ENCODE data around the gene SLC6A1.

SLC6A1 gene

DNA sequence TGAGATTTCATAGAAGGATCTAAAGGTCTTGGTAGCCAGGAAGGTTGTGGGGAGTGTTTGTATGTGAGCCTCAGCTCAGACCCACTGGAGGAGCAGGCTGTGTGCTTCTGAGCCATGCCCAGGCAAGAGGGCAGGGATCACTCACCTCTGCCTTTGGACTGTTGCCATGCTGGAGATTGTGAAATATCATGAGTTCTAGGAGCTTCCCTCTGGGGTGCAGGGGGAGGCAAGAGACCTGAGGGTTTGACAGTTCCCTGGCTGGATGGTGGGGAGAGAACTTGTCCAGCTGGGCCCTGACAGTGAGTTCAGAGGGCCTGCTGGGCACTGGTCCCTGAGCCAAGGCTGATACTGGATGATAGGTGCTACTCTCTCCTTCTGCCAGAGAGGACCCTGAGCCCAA, 6.0 kb downstream of the SLC6A1 start:
- Histone ChIP-seq H3K4me3 (ENCODE audit: low read length) (no peak overlapping the region), H3K4me1 (ENCODE audit: insufficient read depth, low read length) (no peaks in the 10 kb centered on the region), H3K36me3 (ENCODE audit: insufficient read depth, low read depth, low read length) (no peaks in the 10 kb centered on the region), H3K9ac (ENCODE audit: low read depth, low read length) (no peak overlapping the region), H3K9me3 (ENCODE audit: insufficient read depth, low read depth, low read length) (no peaks in the 10 kb centered on the region), H3K27me3 (ENCODE audit: insufficient read depth, low read length) (peaks cover 47% of the 10 kb centered on the region), H3K27ac (ENCODE audit: low read length) (no peak overlapping the region)

DNA sequence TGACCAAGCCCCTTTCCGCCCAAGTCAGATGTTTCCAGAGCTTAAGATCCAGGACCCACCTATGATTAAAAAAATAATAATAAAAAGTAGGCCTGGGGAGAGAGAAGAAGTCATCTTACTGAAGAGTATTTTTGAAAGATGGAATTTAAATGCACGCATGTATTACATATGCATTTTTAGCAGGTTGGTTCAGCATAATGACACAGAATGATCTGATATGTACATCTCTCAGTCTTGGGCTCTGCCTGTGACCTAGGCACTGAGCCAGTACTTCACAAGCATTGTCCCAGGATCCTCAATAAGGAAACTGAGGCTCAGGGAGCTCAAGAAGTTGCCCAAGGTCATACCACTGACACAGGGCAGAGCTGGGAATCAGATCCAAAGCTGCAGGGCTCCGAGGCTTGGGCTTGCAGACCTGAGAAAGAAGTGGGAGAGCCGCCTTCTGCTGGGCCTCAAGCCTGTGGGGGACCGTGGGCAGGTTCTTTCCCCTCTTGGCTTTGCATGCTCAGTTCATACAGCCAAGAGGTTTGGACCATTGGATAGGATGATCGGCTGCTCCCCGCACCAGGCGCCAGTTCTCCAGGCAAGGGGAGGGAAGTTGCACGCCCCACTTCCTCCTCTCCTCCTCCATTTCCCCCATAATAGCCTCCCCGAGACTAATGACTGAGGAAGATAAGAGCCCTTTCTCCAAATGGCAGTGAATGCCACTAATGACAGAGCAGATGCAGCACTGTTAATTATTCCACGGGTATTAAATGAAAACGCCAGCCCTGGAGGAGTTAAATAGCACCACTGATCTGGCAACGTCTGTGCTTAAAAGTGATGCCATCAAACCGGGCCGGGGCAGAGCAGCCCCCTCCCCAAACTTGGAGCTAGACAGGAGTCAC, 6.9 kb downstream of the SLC6A1 start:
- Histone ChIP-seq H3K36me3 (ENCODE audit: insufficient read depth, low read depth, low read length) (no peaks in the 10 kb centered on the region), H3K27ac (ENCODE audit: low read length) (no peak overlapping the region), H3K4me3 (ENCODE audit: low read length) (no peak overlapping the region), H3K9me3 (ENCODE audit: insufficient read depth, low read depth, low read length) (no peaks in the 10 kb centered on the region), H3K4me1 (ENCODE audit: insufficient read depth, low read length) (no peaks in the 10 kb centered on the region), H3K9ac (ENCODE audit: low read depth, low read length) (no peak overlapping the region), H3K27me3 (ENCODE audit: insufficient read depth, low read length) (peaks cover 38% of the 10 kb centered on the region)

DNA sequence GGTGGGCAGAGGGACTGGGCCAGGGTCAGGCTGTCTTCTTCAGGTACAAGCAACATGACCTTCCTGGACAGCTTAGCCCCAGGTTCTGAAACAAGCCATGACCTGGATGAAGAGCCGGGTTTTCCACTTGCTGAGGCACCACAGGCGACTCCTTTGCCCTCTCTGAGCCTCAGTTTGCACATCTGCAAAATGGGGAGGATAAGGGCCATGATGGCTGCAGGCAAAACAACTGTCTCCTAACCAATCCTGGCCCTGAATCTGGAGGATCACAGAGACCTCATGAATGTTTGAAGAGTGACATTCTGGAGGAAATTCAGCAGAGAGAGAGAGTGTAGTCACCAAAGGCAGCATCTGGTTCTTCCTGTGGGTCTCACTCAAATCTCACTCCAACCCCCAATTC, 8.0 kb downstream of the SLC6A1 start:
- Histone ChIP-seq H3K36me3 (ENCODE audit: insufficient read depth, low read depth, low read length) (no peaks in the 10 kb centered on the region), H3K9me3 (ENCODE audit: insufficient read depth, low read depth, low read length) (no peaks in the 10 kb centered on the region), H3K4me3 (ENCODE audit: low read length) (no peak overlapping the region), H3K9ac (ENCODE audit: low read depth, low read length) (no peak overlapping the region), H3K27ac (ENCODE audit: low read length) (no peak overlapping the region), H3K4me1 (ENCODE audit: insufficient read depth, low read length) (no peaks in the 10 kb centered on the region), H3K27me3 (ENCODE audit: insufficient read depth, low read length) (peaks cover 28% of the 10 kb centered on the region)

DNA sequence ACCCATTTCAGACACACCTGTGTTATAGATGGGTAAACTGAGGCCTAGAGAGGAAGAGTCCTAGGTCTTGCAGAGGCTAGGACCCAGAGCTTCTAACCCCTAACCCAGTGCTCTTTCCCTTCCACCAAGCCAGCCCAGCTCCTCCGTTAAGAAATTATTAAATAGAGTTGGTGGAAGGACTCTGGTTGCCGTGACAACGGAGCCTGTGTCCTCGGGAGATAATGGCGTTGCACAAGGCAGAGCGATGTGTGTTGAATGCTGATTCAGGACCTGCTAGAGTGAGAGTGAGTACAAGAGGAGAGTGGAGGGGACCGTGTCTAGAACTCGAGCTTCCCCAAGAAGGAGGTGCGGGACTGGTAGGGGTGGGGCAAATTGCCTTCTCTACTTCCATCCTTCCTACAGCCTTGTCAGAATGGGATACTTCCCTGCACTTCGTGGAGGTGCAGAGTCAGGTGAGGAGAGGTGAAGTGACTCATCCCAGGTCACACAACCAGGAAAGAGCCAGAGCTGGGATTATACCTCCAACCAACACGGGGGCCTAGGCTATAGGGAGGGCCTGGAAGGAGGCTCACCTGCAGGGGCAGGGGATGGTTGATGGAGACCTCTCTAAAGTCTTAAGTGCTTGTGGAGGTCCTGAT, 8.6 kb downstream of the SLC6A1 start:
- Histone ChIP-seq H3K27ac (ENCODE audit: low read length) (no peak overlapping the region), H3K36me3 (ENCODE audit: insufficient read depth, low read depth, low read length) (no peaks in the 10 kb centered on the region), H3K9me3 (ENCODE audit: insufficient read depth, low read depth, low read length) (no peaks in the 10 kb centered on the region), H3K27me3 (ENCODE audit: insufficient read depth, low read length) (peaks cover 21% of the 10 kb centered on the region), H3K4me1 (ENCODE audit: insufficient read depth, low read length) (no peaks in the 10 kb centered on the region), H3K4me3 (ENCODE audit: low read length) (no peak overlapping the region), H3K9ac (ENCODE audit: low read depth, low read length) (no peak overlapping the region)

DNA sequence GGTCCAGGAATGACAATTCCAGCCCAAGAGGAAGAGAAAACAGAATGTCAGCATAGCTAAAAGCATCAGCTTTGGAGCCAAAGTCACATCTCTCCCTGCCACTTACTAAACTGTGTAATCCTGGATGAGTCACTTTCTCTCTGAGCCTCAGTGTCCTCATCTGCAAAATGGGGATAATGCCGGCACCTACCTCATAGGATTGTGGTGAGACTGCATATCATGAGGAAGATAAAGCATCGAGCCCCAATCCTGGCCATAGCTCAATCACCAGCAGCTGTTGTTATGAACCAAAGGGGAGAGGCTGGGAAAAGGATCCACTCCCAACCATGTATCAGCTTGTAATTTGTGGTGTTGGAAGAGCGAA, 9.1 kb downstream of the SLC6A1 start:
- no peak overlapping the region for H3K4me3 ChIP-seq (ENCODE audit: low read length)
- H3K27ac ChIP-seq (ENCODE audit: low read length): no peak overlapping the region
- H3K36me3 ChIP-seq (ENCODE audit: insufficient read depth, low read depth, low read length): no peaks in the 10 kb centered on the region
- H3K4me1 ChIP-seq (ENCODE audit: insufficient read depth, low read length): no peaks in the 10 kb centered on the region
- peaks cover 16% of the 10 kb centered on the region for H3K27me3 ChIP-seq (ENCODE audit: insufficient read depth, low read length)
- no peak overlapping the region for H3K9ac ChIP-seq (ENCODE audit: low read depth, low read length)
- H3K9me3 ChIP-seq (ENCODE audit: insufficient read depth, low read depth, low read length): no peaks in the 10 kb centered on the region

DNA sequence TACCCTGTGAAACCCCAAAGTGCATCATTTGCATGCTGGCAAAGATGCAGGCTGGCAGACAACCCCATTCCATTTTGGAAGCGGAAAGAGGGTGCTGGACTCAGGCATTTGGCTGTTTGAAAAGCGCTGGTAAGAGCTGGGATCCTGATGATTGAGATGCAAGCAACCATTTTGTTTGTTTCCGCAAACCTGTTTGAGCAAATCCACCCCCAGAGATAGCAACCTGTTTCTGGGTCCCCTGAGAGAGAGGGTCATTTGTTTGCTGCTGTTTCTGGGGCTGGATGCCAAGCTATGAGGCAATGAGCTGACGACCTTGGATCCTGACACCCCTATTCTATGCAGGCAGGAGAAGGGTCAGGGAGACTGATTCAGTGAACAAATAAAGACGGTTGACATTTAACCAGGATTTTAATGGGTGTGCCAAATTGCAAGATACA, 9.8 kb downstream of the SLC6A1 start:
- Histone ChIP-seq H3K4me1 (ENCODE audit: insufficient read depth, low read length) (no peaks in the 10 kb centered on the region), H3K9me3 (ENCODE audit: insufficient read depth, low read depth, low read length) (no peaks in the 10 kb centered on the region), H3K27me3 (ENCODE audit: insufficient read depth, low read length) (peaks cover 9% of the 10 kb centered on the region; the same call in 1 of the 2 replicates), H3K4me3 (ENCODE audit: low read length) (no peak overlapping the region), H3K36me3 (ENCODE audit: insufficient read depth, low read depth, low read length) (no peaks in the 10 kb centered on the region), H3K27ac (ENCODE audit: low read length) (no peak overlapping the region), H3K9ac (ENCODE audit: low read depth, low read length) (no peak overlapping the region)

DNA sequence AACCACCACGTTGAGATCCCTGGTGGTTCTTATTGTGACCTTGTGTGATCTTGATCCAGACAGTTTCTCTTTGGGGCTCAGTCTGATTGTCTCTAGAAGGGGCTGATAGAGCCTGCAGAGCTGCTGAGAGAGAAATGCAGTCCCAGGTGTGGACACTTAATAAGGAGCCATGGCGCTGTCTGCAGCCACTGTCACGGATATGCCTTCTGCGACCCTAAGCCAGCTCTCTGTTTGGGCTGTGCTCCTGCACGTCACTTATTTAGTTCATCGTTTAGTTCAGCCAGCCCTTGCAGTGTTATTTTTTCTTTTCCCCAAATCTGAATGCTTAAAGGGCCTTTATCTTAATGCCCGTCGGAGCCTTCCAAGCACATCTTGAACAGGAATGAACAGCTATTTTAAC, 12.0 kb downstream of the SLC6A1 start:
- no peaks in the 10 kb centered on the region for H3K9me3 ChIP-seq (ENCODE audit: insufficient read depth, low read depth, low read length)
- no peaks in the 10 kb centered on the region for H3K4me1 ChIP-seq (ENCODE audit: insufficient read depth, low read length)
- no peaks in the 10 kb centered on the region; the same call in 1 of the 2 replicates for H3K27me3 ChIP-seq (ENCODE audit: insufficient read depth, low read length)
- no peaks in the 10 kb centered on the region for H3K36me3 ChIP-seq (ENCODE audit: insufficient read depth, low read depth, low read length)
- no peak overlapping the region for H3K27ac ChIP-seq (ENCODE audit: low read length)
- H3K4me3 ChIP-seq (ENCODE audit: low read length): no peak overlapping the region
- H3K9ac ChIP-seq (ENCODE audit: low read depth, low read length): no peak overlapping the region

DNA sequence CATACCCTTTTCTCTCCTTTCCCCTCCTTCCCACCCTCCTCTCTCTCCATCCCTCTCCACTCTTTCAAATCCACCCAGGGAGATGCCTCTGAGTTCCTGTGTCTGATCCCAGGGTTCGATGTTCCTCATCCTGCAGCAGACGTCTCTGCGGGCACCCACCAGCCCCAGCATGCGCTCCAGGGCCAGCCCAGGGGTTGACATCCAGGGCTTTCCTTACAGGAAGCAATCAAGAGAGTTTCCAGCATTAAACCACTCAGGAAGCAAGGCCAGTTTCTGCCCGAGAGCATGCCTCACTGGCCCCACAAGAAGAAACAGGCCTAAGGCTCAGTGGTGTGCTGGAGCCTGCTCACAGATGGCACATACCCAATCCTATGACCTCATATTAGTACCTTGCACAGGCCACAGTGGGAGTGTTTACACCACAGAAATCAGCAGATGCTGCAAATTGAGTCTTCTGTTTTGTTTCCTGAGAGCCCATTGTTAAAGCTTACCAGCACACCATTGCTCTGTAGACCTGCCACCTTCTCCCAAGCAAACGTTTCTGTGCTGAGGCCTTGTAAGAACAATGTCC, 13.2 kb downstream of the SLC6A1 start:
- no peak overlapping the region for H3K27ac ChIP-seq (ENCODE audit: low read length)
- H3K4me1 ChIP-seq (ENCODE audit: insufficient read depth, low read length): no peaks in the 10 kb centered on the region
- no peak overlapping the region for H3K4me3 ChIP-seq (ENCODE audit: low read length)
- no peaks in the 10 kb centered on the region for H3K27me3 ChIP-seq (ENCODE audit: insufficient read depth, low read length)
- H3K9ac ChIP-seq (ENCODE audit: low read depth, low read length): no peak overlapping the region
- H3K9me3 ChIP-seq (ENCODE audit: insufficient read depth, low read depth, low read length): no peaks in the 10 kb centered on the region
- no peaks in the 10 kb centered on the region for H3K36me3 ChIP-seq (ENCODE audit: insufficient read depth, low read depth, low read length)

DNA sequence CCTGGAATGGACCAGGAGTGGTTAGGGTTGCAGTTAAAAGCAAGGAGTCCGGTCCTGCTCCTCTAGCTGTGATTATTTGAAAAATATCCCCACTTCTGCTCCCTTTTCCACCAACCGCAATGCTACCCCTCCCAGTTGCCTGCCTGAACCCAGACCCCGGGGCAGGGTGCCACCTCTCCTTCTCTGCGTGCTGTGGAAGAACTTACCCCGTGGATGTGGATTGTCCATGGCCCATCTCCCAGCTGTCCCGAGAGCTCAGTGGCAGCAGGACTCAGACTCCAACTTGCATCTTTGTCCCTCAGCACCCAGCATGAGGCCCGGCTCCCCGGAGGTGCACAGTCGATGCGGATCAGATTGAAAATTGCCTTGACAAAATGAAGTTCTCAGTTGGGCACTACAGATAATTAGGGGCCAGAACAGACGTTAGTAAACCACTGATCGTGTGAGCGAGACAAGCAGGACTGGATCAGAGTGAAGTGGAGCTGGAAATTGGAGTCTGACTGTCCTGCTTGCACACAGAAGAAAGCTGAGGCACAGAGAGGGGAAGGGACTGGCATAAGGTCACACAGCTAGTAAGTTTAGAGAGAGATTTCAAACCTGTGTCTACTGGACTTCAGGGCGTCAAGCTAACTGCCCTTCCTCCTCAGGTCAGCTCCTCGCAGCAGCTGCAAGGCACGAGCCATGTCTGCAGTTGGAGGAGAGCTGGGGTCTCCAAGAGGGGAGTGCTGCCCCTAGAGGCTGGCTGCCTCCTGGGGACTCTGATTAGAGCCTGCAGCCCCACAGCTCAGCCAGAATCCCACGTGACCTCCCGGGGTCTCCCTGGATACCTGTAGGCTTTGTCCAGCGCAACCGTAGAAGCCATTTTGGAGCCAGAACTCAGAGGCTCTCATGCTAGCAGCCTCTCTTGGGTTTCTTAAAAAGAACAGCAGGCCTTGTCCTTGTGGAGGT, 14.7 kb downstream of the SLC6A1 start:
- Histone ChIP-seq H3K27me3 (ENCODE audit: insufficient read depth, low read length) (no peaks in the 10 kb centered on the region), H3K36me3 (ENCODE audit: insufficient read depth, low read depth, low read length) (no peaks in the 10 kb centered on the region), H3K9me3 (ENCODE audit: insufficient read depth, low read depth, low read length) (no peaks in the 10 kb centered on the region), H3K4me3 (ENCODE audit: low read length) (no peak overlapping the region), H3K27ac (ENCODE audit: low read length) (no peak overlapping the region), H3K9ac (ENCODE audit: low read depth, low read length) (no peak overlapping the region), H3K4me1 (ENCODE audit: insufficient read depth, low read length) (no peaks in the 10 kb centered on the region)

DNA sequence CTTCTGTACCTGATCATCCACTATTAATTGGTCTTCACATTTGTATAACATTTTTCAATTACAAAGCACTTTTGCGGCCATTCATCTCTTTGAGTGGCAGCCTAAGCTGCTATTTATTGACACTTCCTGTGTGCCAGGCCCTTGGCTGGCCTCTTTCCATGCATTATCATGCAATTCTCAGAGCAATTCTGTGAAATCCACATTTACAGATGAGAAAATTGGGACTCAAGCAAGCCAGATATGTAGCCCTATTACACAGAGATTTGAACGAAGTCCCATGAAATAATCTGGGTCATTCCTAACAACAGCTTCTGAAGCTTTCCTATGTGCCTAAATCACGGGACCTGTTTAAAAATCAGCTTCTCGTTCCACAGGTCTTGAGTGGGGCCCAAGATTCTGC, 17.4 kb downstream of the SLC6A1 start:
- H3K27me3 ChIP-seq (ENCODE audit: insufficient read depth, low read length): no peaks in the 10 kb centered on the region
- H3K27ac ChIP-seq (ENCODE audit: low read length): no peak overlapping the region
- no peaks in the 10 kb centered on the region for H3K4me1 ChIP-seq (ENCODE audit: insufficient read depth, low read length)
- H3K36me3 ChIP-seq (ENCODE audit: insufficient read depth, low read depth, low read length): no peaks in the 10 kb centered on the region
- no peaks in the 10 kb centered on the region for H3K9me3 ChIP-seq (ENCODE audit: insufficient read depth, low read depth, low read length)
- H3K9ac ChIP-seq (ENCODE audit: low read depth, low read length): no peak overlapping the region
- no peak overlapping the region for H3K4me3 ChIP-seq (ENCODE audit: low read length)

DNA sequence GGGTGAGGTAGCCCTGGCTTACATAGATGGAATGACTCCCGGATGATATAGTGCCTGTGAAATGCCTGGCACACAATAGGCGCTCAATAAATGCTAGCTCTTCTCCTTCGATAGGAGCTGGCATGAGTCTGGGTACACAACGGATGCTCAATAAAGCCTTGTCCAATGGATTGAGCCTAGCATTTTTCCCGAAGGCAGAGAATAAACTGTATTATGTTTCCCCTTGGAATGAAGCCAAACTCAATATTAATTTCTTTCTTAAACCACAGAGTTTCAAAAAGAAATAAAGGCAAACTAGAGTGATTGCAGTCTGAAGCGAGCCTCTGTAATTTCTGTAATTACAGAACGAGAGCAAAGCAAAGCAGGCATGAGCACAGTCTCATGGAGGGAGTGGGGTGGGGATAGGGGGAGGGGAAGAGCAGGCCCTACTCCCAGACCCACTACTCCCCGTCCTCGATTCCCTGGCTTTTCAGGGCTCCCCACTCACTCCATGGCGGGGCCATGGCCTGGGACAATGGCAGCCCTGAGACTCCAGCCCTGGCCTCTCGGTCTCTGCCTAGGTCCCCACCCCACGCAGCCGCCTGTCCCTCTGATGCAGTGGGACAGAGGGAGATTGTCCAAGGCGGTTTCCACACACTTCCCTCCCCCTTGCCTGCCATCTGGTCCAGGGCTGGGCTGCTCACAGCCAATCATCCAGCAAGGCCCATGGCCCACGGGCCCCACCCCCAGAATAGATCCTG, 18.0 kb downstream of the SLC6A1 start:
- Histone ChIP-seq H3K4me3 (ENCODE audit: low read length) (no peak overlapping the region), H3K9me3 (ENCODE audit: insufficient read depth, low read depth, low read length) (no peaks in the 10 kb centered on the region), H3K27me3 (ENCODE audit: insufficient read depth, low read length) (no peaks in the 10 kb centered on the region)

More for the DNA sequence above, 18.0 kb downstream of the SLC6A1 start:
- no peaks in the 10 kb centered on the region for H3K36me3 ChIP-seq (ENCODE audit: insufficient read depth, low read depth, low read length)
- no peak overlapping the region for H3K27ac ChIP-seq (ENCODE audit: low read length)
- no peak overlapping the region for H3K9ac ChIP-seq (ENCODE audit: low read depth, low read length)
- H3K4me1 ChIP-seq (ENCODE audit: insufficient read depth, low read length): no peaks in the 10 kb centered on the region
